Hematopoietic multipotent progenitor cell treated with erythropoietin and hydrocortisone succinate and interleukin-3 and kit ligand, for 8 days (in vitro differentiated cells): ENCODE measurements around the gene CAPN9.

Source experiments
- DNase-seq: peaks from one replicate; pipeline ENCODE4 v3.0.0-alpha.2; 2015

Gene CAPN9

DNA sequence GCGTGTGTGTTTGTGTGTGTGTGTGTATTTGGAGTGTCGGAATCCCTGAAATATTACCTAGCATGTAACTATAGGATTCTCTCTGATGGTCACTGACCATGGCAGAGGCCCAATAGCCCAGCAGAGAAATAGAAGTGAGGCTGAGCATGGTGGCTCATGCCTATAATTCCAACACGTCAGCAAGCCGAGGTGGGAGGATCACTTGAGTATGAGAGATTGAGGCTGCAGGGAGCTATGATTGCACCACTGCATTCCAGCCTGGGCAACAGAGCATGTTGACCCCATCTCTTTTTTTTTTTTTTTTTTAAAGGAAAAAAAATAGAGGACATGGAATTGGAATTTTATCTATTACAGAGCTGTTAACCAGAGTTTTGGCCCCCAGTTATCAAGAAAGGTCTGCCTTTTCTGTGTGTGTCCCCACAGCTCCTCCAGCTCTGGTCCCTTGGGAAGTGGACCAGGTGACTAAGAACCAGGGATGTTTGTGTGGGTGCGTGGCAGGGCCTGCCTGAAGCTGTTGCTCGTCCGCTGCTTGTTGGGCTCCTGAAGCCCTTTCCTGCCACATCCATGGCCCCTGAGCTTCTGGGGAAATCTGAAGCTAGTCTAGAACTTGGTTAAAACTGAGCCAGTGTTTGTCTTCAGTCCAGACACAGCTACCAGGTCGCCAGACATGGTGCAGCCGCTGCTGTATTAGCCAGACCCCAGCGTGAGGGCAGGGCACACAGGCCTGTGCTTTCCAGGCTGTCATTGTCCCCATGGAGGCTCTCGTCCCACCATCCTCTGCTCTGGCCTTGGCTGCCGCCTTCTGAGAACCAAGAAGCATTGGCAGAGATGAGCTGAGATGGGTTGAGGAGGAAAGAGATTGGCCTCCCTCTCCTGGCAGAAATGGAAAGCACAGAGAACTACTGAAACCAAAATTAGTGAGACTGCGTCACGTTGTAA is 25.5 kb downstream of the CAPN9 start:
- peak; percentile 14 for DNase-seq

DNA sequence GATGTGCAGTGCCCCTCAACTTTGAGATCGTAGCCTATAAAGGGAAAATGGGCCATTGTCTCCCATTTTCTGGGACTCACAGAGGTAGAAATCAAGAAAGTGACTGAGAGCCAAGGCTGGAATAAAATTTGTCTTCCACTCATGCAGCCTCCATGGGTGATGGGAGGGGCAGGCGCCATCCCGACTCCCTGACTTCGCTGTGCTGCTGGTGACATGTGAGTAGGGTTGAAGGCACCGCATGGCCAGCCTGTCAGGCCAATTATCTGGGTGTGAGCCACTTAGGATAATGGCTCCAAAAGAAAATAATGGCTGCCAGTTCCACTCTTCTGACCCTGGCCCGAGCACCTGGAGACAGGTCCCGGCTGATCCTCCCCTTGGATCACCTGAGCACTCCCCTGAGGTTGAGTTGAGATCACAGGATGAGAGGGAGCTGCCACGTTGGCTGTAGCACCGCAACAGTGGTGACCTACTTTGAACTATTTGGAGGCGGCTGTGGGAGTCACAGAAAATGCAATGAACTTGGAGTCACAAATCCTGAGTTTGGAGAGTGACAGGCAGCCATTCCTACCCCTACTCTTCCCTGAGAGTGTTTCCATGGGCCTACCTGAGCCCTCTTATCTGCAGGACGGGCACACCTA is 26.3 kb downstream of the CAPN9 start:
- DNase-seq: no peak

DNA sequence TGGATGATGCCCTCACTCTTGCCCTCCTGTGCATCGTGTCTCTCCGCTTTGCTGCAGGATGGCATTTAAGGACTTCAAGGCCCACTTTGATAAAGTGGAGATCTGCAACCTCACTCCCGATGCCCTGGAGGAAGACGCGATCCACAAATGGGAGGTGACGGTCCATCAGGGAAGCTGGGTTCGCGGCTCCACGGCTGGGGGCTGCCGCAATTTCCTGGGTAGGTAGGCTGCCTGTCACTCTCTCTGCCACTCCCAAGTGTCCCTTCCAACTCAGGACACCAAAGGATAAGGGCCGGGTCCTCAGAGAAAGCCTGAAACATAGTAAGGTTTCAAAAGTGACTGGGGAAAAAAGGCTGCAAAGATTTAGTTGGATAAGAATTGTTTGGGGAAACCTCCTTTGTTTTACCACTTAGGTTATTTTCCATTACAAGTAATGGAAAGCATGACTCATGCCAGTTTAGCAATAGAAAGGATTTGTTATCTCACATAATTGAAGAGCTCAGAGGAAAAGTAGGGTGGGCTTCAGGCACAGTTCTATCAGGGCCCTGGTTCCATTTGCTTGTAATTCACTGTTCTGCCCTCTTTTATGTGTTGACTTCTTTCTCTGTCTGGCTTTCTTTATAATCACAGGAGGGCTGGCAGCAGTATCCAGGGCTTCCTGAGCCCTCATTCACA is 31.9 kb downstream of the CAPN9 start:
- no peak for DNase-seq

DNA sequence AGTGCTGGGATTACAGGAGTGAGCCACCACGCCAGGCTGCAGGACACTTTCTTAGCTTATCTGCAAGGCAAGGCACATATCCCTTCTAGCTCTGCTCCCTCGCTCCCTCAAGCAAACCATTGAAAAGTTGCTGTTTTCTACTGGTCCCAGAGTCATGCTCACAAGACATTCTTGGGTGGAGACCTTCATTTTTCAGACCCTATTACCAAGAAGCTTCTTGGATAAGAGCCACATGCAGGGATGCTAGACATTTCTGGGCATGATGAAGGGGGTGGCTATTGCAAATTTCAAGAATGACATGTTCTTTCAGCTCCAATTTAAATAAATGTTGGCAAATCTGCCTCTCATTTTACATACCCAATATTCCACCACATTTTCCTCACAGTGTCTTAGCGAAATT is 33.9 kb downstream of the CAPN9 start:
- DNase-seq: no peak

DNA sequence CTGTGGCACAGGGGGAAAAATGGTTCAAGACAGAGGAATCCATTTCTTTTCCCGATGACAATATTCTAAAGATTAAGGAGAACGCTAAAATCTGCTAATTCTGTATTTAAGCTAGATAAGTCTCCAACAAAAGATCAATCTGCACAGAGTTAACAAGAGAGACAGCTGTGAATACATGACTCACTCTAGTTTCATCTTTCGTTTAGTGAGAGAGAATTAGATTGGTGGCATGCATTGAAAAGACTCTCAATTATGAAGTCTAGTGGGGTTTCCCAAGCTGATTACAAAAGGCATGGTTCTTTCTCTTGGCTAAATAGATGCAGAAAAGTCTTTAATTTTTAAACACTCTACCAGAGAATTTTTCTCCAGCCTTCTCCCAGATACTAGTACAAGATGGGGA is 34.4 kb downstream of the CAPN9 start:
- DNase-seq: no peak

- DNase-seq: no peak
These were observed 37.0 kb downstream of the CAPN9 start for GRCh38 chr1:230784163-230784562.

DNA sequence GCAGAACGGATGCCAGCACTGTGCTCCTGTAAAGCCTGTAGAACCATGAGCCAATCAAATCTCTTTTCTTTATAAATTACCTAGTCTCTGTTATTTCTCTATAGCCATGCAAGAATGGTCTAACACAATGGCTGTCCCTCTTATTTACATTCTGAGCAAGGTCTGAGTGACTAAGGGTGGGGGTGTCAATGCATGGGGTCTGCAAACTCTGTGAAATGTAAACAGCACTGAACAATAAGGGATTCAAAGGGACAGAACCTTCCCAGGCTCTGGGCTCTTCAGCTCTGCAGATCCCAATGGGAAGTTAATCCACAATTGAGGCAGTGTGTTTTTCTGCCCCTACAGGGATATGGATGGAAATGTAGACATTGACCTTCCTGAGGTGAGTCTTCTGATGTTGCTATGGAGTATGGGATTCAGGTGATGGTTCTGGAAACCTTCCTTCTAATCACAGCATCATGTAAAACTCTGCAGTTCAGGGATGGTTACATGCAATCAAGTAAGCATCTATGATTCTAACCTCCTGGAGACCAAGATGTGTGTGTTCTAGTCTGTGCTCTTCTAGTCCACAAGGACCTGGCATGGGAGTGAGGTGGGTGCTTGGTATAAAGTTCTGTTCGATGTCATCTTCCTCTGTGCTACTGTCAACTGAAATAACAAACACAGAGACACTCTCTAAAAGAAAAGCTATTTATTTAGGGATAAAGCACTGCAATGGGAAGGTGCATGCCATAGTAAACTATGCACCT is 38.6 kb downstream of the CAPN9 start:
- no peak for DNase-seq

GRCh38 chr1:230786385-230786753 is 39.2 kb downstream of the CAPN9 start:
- DNase-seq: no peak

DNA sequence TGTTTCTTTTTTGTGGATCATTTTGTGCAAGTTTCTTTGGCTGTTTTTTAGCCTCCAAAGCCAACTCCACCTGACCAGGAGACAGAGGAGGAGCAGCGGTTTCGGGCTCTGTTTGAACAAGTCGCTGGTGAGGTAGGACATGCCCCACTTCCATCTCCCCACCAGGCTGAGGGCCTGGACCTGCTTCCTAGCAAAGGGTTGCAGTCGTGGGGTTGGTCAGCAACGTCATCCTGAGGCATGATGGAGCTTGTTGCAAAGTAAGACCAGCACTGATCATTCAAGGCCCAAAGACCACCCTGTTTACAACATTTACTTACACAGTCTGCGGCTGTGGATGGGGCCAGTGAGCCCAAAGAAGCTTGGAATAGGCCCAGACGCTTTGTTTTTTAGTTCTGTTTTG is 40.3 kb downstream of the CAPN9 start:
- no peak for DNase-seq

- DNase-seq: no peak
These were observed 41.5 kb downstream of the CAPN9 start for GRCh38 chr1:230788561-230789275.

GRCh38 chr1:230790026-230790425 is 42.8 kb downstream of the CAPN9 start:
- DNase-seq: no peak

DNA sequence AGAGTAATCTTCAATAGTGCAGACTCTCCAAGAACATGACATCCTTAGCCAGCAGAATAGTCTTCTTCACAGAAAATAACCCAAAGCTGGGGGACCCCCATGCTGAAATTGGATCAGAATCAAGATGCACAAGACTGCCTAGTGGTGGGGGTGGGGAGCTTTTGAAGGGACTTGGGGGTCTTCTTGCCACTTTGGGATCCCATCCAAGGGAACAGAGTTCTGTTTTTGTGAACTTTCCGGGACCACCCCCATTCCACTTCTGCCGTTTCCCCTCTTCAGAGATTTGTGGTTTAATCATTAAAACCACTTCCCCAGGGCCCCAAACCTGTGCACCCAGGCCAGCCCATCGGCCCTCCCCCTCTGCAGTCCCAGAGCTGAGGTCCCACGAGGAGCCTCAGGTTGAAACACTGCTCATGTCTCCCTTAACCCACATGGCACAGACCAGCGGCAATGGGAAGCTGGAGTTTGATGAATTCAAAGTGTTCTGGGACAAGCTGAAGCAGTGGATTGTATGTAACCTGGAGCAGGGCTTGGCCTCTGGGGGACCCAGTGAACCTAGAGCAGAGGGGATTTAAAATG is 44.9 kb downstream of the CAPN9 start:
- no peak for DNase-seq

DNA sequence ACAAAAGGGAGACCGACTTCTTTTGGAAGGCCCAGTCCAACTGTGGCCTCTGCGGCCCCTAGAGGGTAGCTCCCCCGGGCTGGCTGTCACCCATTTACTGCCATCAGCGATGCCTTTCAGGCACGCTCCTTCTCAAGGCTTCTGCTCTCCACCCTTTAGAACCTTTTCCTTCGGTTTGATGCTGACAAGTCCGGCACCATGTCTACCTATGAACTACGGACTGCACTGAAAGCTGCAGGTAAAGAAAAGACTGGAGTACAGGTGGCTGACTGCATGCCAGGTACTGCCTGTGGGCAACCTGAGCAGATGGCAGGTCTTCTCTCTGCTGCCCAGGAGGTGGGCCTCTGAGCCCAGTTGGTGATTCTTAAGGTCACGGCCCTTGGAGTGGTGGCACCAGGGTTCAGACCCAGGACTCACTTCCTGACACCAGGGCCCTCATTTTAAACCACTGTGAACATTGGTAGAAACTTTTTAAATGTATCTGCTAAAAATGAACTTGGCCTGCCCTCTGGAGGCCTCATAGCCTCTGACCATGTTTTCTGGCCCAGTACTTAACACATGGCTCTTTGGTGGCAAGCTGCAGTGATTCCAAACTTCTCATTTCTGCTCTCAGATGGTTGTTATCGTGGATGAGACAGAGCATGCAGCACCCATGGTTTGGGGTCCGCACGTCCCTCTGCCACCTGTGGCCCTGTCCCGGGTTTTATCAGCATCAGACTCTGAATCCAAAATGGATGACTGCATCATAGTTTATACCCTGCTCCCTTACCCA is 45.7 kb downstream of the CAPN9 start:
- DNase-seq: no peak

DNA sequence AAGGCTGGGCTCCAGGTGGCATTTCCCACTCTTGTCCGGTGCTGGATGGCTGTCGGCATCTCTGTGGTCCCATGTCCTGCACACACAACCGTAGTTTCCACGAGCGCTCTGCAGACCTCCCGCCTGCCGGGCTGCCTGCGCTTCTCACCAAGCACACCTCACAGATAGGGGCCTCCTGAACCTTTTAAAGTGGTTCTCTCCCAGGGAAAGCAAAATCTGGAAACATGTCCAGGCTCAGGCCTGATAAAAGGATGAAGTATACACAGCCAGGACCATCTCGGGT is 46.2 kb downstream of the CAPN9 start:
- no peak for DNase-seq

DNA sequence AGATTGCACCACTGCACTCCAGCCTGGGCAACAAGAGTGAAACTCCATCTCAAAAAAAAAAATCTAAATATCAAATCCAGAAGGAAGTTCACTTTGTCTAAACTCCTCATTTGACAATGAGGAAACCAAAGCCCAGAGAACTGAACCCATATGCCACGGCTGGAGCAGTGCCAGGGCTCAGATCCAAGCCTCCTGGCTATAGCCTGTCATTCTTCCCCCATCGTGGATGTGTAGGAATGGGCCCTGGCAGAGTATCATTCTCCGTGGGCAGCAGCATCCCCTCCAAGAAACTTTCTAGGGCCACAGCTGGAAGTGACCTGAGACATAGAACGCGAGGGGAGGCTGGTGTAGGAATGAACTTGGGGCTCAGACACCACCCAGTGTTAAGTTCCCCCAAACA is 47.2 kb downstream of the CAPN9 start:
- DNase-seq: no peak

- no peak for DNase-seq
These were observed 47.9 kb downstream of the CAPN9 start for GRCh38 chr1:230794871-230795605.

GRCh38 chr1:230796626-230797025 is 49.4 kb downstream of the CAPN9 start:
- no peak for DNase-seq

DNA sequence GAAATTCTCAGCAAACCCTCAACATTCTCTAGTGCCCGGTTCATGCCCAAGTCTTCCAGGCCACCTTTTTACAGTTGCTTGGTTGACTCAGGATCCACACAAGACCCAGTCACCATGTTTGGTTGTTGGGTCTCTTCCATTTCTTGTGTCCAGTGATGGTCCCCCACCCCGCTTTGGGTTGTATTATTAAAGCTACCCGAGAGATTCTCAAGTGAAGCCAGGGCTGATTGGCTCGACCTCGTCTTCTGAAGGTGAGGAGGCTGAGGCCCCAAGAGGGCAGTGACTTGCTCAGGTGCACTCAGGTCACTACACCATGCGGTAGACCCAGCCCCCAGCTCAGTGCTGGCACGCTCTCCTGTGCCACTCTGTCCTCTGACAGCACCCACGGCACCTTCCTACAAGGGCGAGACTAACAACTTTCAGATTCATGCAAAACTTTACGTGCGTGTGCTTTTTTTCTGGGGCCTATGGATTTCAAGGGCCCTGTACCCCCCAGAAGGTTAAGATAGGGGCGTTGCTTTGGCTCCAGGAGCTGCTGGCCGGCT is 50.3 kb downstream of the CAPN9 start:
- no peak for DNase-seq

DNA sequence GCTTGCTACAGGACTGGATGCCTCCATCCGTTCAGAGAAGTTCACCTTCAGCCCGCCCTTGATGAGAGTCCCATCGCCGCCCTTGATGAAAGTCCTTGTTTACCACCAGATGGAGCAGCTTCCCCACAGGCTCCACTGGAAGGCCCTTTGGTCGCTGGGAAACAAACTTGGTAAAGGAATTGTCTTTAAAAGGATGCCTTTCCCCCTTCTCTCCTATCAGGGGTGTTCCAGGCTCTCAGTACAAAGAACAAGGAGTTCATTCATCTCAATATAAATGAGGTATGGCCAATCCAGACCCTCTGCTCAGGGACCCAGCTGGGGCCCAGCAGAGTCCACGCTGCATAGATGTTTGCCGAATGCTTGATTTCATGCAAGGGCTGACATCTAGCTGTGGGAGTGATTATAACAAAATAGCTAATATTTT is 50.8 kb downstream of the CAPN9 start:
- peak; percentile 65 for DNase-seq

DNA sequence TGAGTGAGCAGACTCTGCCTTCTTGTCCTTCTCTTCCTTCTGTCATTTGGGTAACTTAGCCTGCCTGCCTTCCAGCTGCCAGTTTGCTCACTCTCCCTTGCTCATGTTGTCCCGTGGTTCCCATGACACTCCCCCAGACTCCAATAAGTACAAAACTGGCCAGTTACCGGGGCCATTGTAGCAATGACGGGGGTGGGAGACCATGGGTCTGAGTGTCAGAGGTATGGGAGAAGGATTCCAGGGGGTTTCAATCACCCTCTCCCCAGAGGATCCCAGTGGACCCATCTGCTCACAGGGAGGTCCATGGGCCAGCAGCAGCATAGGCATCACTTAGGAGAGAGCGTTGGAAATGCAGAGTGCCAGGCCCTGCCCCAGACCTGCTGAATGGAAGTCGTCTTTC is 51.3 kb downstream of the CAPN9 start:
- DNase-seq: no peak
